Mesenchymal stem cell (in vitro differentiated cells and primary cell): Measurements from ENCODE around the gene BICDL1.
A peak's percentile ranks its signal among the peaks of the same experiment; 100 is the strongest.

ENCODE experiments used
- DNase-seq: peaks from one replicate; pipeline ENCODE4 v3.0.0-alpha.2; 2013
- H2AFZ ChIP-seq: one replicate; pipeline ENCODE4 v1.6.1; 2013; ENCODE audit warnings: low read depth, mild to moderate bottlenecking, control low read depth, inconsistent platforms, low read length, moderate library complexity
- H2AK5ac ChIP-seq: 2 replicates; pipeline ENCODE4 v1.6.1; 2013; ENCODE audit warnings: low read length, moderate library complexity, mild to moderate bottlenecking, inconsistent platforms; ENCODE audit not compliant: severe bottlenecking
- H2BK120ac ChIP-seq: one replicate; pipeline ENCODE4 v1.6.1; 2013; ENCODE audit warnings: low read depth, mild to moderate bottlenecking, inconsistent platforms, low read length, moderate library complexity
- H2BK12ac ChIP-seq, 2 experiments: one replicate each; pipeline ENCODE4 v1.6.1; 2013; ENCODE audit warnings: inconsistent platforms in 2 of 2, low read length in 2 of 2, mild to moderate bottlenecking in 2 of 2, moderate library complexity in 2 of 2, control low read depth in 1 of 2
- H2BK15ac ChIP-seq: one replicate; pipeline ENCODE4 v1.6.1; 2013; ENCODE audit warnings: mild to moderate bottlenecking, low read depth, inconsistent platforms; ENCODE audit not compliant: poor library complexity, severe bottlenecking
- H2BK5ac ChIP-seq: 2 replicates; pipeline ENCODE4 v1.6.1; 2013; ENCODE audit warnings: low read depth, mild to moderate bottlenecking, low read length, control low read depth, inconsistent platforms; ENCODE audit not compliant: poor library complexity, severe bottlenecking
- H3K14ac ChIP-seq, 2 experiments: one replicate each; pipeline ENCODE4 v1.6.1; 2013; ENCODE audit warnings: inconsistent platforms in 2 of 2, low read length in 2 of 2, control low read depth in 1 of 2, mild to moderate bottlenecking in 1 of 2, moderate library complexity in 1 of 2
- H3K18ac ChIP-seq, 2 experiments: one replicate each; pipeline ENCODE4 v1.6.1; 2013; ENCODE audit warnings: inconsistent platforms in 2 of 2, low read length in 2 of 2, control low read depth in 1 of 2, low read depth in 1 of 2, mild to moderate bottlenecking in 1 of 2
- H3K23ac ChIP-seq, 2 experiments: one replicate each; pipeline ENCODE4 v1.6.1; 2013; ENCODE audit warnings: inconsistent platforms in 2 of 2, low read length in 2 of 2, mild to moderate bottlenecking in 2 of 2, moderate library complexity in 2 of 2, control low read depth in 1 of 2
- H3K27ac ChIP-seq: 2 replicates; pipeline ENCODE4 v1.5.1; 2013; ENCODE audit warnings: mild to moderate bottlenecking, moderate library complexity, low read length, control low read depth, inconsistent platforms; ENCODE audit not compliant: poor library complexity, severe bottlenecking
- H3K27me3 ChIP-seq, 2 experiments: 2 replicates each; pipeline versions ENCODE4 v1.6.1 to v1.7.0; 2013; ENCODE audit warnings: low read length in 2 of 2, mild to moderate bottlenecking in 2 of 2, moderate library complexity in 2 of 2, control low read depth in 1 of 2, inconsistent platforms in 1 of 2; ENCODE audit not compliant: control insufficient read depth in 1 of 2, insufficient read depth in 1 of 2
- H3K36me3 ChIP-seq, 2 experiments: 2 replicates each; pipeline versions ENCODE4 v1.6.1 to v1.7.0; 2013; ENCODE audit warnings: low read length in 2 of 2, control low read depth in 1 of 2, inconsistent platforms in 1 of 2, low read depth in 1 of 2, mild to moderate bottlenecking in 1 of 2; ENCODE audit not compliant: insufficient read depth in 2 of 2, control insufficient read depth in 1 of 2
- H3K4ac ChIP-seq, 2 experiments: one replicate each; pipeline ENCODE4 v1.6.1; 2013; ENCODE audit warnings: inconsistent platforms in 2 of 2, low read length in 2 of 2, mild to moderate bottlenecking in 2 of 2, moderate library complexity in 2 of 2, control low read depth in 1 of 2, low read depth in 1 of 2
- H3K4me1 ChIP-seq: 2 replicates; pipeline ENCODE4 v1.6.1; 2013; ENCODE audit warnings: low read depth, low read length, control low read depth; ENCODE audit not compliant: control insufficient read depth, insufficient read depth
- H3K4me2 ChIP-seq: 2 replicates; pipeline ENCODE4 v1.6.1; 2013; ENCODE audit warnings: low read length, mild to moderate bottlenecking, inconsistent platforms; ENCODE audit not compliant: poor library complexity, severe bottlenecking
- H3K4me3 ChIP-seq, 2 experiments: 2 replicates each; pipeline versions ENCODE4 v1.5.1 to v1.7.0; 2013; ENCODE audit warnings: low read length in 2 of 2, mild to moderate bottlenecking in 2 of 2, control low read depth in 1 of 2, low read depth in 1 of 2; ENCODE audit not compliant: insufficient read depth in 1 of 2
- H3K79me1 ChIP-seq: replicated peaks from 2 replicates; pipeline ENCODE4 v1.6.1; 2013; ENCODE audit warnings: mild to moderate bottlenecking, control low read depth, low read length, inconsistent platforms; ENCODE audit not compliant: poor library complexity, severe bottlenecking
- H3K9ac ChIP-seq: 2 replicates; pipeline ENCODE4 v1.7.0; 2013; ENCODE audit warnings: mild to moderate bottlenecking, low read length, moderate library complexity
- H3K9me3 ChIP-seq: 2 replicates; pipeline ENCODE4 v1.7.0; 2013; ENCODE audit warnings: mild to moderate bottlenecking, low read length; ENCODE audit not compliant: control insufficient read depth
- H4K8ac ChIP-seq: one replicate; pipeline ENCODE4 v1.6.1; 2013; ENCODE audit warnings: inconsistent platforms, mild to moderate bottlenecking, low read length, moderate library complexity
- H4K91ac ChIP-seq: one replicate; pipeline ENCODE4 v1.6.1; 2013; ENCODE audit warnings: mild to moderate bottlenecking, low read length, inconsistent platforms
- WGBS: methylation state at CpG from one replicate; pipeline ENCODE4 v1.1.7; 2013; ENCODE audit warnings: mixed read lengths; 5-methylcytosine and 5-hydroxymethylcytosine counted together

Gene BICDL1

DNA sequence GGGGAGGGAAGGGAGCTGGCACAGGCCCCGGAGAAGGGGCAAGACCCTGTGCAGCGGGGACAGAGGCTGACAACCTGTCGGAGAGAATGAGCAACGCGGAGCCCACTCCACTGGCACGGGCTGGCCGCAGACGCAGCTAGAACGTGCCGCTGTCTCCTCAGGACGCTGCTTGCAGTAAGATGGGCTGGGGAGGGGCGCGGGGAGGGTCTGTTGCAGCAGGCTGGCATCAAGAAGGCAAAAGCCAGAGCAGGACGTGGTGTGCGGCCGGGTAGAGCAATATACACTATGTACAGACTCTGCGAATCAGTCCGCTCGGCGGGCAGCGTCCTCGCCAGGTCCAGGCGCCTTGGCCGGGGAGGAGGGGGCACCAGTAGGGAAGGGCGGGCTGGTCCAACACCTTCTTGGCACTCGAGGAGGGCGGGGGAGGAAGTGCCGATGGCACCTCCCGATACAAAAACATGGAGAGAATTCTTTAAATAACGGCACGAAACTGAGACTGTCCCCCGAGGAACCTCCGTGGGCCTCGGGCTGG, 107.7 kb downstream of the BICDL1 start:
- no peak overlapping the region for H4K91ac ChIP-seq
- H4K8ac ChIP-seq: no peak overlapping the region
- no peak overlapping the region for H2BK5ac ChIP-seq
- no peak overlapping the region for H2AK5ac ChIP-seq
- H3K23ac ChIP-seq: no peak overlapping the region
- no peak overlapping the region for H3K4ac ChIP-seq
- peaks cover 35% of the 10 kb centered on the region for H3K4me1 ChIP-seq
- no peak overlapping the region for H2BK12ac ChIP-seq
- no peak overlapping the region for H3K18ac ChIP-seq
- WGBS: 98% methylated on average over 34 of the region's 34 CpGs
- H3K9ac ChIP-seq: no peak overlapping the region
- no peaks in the 10 kb centered on the region for H3K27me3 ChIP-seq
- no peaks in the 10 kb centered on the region for H3K9me3 ChIP-seq
- no peak overlapping the region for H3K4me3 ChIP-seq
- no peak overlapping the region for H3K27ac ChIP-seq
- no peak overlapping the region for H2BK120ac ChIP-seq
- peaks cover 73 to 89% of the 10 kb centered on the region in 2 experiments for H3K36me3 ChIP-seq
- H3K79me1 ChIP-seq: peaks cover 49% of the 10 kb centered on the region
- DNase-seq: no peak
- no peak overlapping the region for H3K4me2 ChIP-seq
- no peak overlapping the region for H2AFZ ChIP-seq
- no peak overlapping the region for H3K14ac ChIP-seq
- H2BK15ac ChIP-seq: no peak overlapping the region

DNA sequence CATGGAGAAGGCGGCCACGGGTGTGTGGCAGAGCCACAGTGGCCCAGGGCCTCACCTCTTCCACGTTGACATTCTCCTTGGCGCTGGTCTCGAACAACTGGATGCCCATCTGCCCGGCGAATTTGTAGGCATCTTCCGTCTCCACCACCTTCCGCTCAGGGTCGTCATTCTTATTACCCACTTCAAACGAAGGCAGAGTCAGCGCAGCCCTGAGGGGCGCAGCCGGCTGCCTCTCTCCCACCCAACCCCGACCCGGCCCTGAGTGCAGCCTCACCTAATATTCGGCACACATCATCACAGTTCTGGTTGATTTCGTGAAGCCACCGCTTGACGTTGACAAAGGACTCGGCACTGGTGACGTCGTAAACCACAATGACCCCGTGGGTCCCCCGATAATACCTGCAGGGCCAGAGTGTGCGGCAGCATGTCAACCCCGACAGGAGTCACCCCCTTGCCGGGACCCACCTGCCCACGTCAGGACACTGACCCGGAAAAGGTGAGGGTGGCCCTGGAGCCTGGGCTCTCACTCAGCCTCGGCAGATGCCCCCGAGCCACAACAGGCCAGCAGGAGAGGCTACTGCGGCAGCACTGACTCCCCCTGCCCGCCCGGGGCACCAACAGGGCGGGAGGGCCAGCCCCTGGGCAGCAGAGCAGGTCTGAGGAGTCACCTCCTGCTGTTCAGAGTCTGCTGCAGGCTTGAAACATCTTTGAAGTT, 109.9 kb downstream of the BICDL1 start:
- WGBS: 97% methylated on average over 36 of the region's 36 CpGs

DNA sequence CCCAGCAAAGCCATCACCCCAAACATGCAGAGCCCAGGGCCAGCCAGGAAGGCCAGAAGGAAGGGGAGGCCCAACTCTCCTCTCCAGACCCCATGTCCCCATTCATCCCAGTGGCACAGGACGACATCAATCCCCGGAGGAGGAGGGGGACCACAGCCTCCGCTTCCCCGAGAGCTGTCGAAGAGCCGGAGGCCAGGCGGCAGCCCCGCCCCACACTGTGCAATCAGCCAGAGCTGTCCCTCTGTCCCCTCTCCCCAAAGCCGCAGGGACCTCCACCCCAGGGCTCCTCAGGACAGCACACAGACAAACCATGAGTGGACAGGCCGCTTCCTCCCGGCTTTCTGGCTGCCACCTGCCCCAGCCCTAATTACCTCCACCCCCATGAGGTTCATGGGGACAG, 110.7 kb downstream of the BICDL1 start:
- H3K36me3 ChIP-seq: peaks cover 68 to 93% of the 10 kb centered on the region in 2 experiments
- no peak overlapping the region for H3K23ac ChIP-seq
- H2AFZ ChIP-seq: no peak overlapping the region
- H2BK120ac ChIP-seq: no peak overlapping the region
- H4K91ac ChIP-seq: no peak overlapping the region
- no peak overlapping the region for H2AK5ac ChIP-seq
- H2BK12ac ChIP-seq: no peak overlapping the region
- H3K4me3 ChIP-seq: no peak overlapping the region
- peaks cover 56% of the 10 kb centered on the region for H3K79me1 ChIP-seq
- H3K9me3 ChIP-seq: no peaks in the 10 kb centered on the region
- no peak overlapping the region for H3K14ac ChIP-seq
- H3K18ac ChIP-seq: no peak overlapping the region
- whole genome bisulfite sequencing: 95% methylated on average over 11 of the region's 11 CpGs
- no peak overlapping the region for H4K8ac ChIP-seq
- H3K9ac ChIP-seq: no peak overlapping the region
- no peak overlapping the region for H2BK5ac ChIP-seq
- no peaks in the 10 kb centered on the region for H3K27me3 ChIP-seq
- H2BK15ac ChIP-seq: no peak overlapping the region
- no peak overlapping the region for H3K4ac ChIP-seq
- H3K4me2 ChIP-seq: no peak overlapping the region
- DNase-seq: no peak
- peaks cover 22% of the 10 kb centered on the region for H3K4me1 ChIP-seq
- H3K27ac ChIP-seq: no peak overlapping the region

More for the DNA sequence above, 109.9 kb downstream of the BICDL1 start:
- H3K27me3 ChIP-seq: no peaks in the 10 kb centered on the region
- H3K4ac ChIP-seq: no peak overlapping the region
- H2AFZ ChIP-seq: no peak overlapping the region
- H3K14ac ChIP-seq: no peak overlapping the region
- no peak overlapping the region for H4K91ac ChIP-seq
- no peak overlapping the region for H3K9ac ChIP-seq
- H3K27ac ChIP-seq: no peak overlapping the region
- H2BK120ac ChIP-seq: no peak overlapping the region
- no peak overlapping the region for H2AK5ac ChIP-seq
- H3K23ac ChIP-seq: no peak overlapping the region
- no peak overlapping the region for H3K18ac ChIP-seq
- no peak overlapping the region for H4K8ac ChIP-seq
- H2BK15ac ChIP-seq: no peak overlapping the region
- H3K4me1 ChIP-seq: peaks cover 28% of the 10 kb centered on the region
- H3K79me1 ChIP-seq: peaks cover 54% of the 10 kb centered on the region
- no peak overlapping the region for H2BK5ac ChIP-seq
- DNase-seq: no peak
- H3K4me2 ChIP-seq: no peak overlapping the region
- H3K4me3 ChIP-seq: no peak overlapping the region
- no peak overlapping the region for H2BK12ac ChIP-seq
- H3K9me3 ChIP-seq: no peaks in the 10 kb centered on the region
- H3K36me3 ChIP-seq: peaks cover 70 to 90% of the 10 kb centered on the region in 2 experiments

DNA sequence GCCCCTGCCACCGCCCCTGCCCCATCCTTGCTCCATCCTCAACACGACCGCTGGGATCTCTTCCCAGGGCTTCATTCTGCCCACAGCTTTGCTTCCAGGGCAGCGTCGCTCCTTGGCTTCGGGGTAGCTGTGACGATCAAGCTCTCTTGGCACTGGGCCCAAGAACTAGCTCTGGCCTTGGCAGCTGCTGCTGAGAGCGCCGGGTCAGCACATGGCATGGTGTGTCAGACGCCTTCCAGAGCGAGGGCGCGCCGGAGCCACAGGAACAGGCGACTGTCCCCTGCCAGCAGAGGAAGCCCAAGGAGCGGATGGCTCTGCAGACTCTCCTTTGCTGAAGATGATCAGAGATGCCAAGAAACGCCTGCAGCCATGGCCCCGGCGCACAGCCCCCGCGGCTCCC, 111.6 kb downstream of the BICDL1 start:
- no peak overlapping the region for H2AK5ac ChIP-seq
- peaks cover 70 to 92% of the 10 kb centered on the region in 2 experiments for H3K36me3 ChIP-seq
- no peak overlapping the region for H4K8ac ChIP-seq
- no peak for DNase-seq
- H3K9me3 ChIP-seq: no peaks in the 10 kb centered on the region
- H2BK12ac ChIP-seq: no peak overlapping the region
- H3K18ac ChIP-seq: no peak overlapping the region
- 96% methylated on average over 21 of the region's 21 CpGs for WGBS
- no peak overlapping the region for H3K4me3 ChIP-seq
- no peak overlapping the region for H4K91ac ChIP-seq
- H3K4me1 ChIP-seq: peaks cover 20% of the 10 kb centered on the region
- H3K9ac ChIP-seq: peak overlapping the region; percentile 65
- H2BK120ac ChIP-seq: no peak overlapping the region
- no peak overlapping the region for H3K4me2 ChIP-seq
- no peak overlapping the region for H3K27ac ChIP-seq
- H3K27me3 ChIP-seq: no peaks in the 10 kb centered on the region
- H3K14ac ChIP-seq: no peak overlapping the region
- peaks cover 53% of the 10 kb centered on the region for H3K79me1 ChIP-seq
- no peak overlapping the region for H3K23ac ChIP-seq
- no peak overlapping the region for H2AFZ ChIP-seq
- H2BK5ac ChIP-seq: no peak overlapping the region
- no peak overlapping the region for H3K4ac ChIP-seq
- H2BK15ac ChIP-seq: no peak overlapping the region
